ENCODE results near the gene TMEM225B.
"Not testable (repeated sequence)": the region's sequence is repeated elsewhere in the genome, so short reads cannot be mapped to it uniquely, and the experiment has no call there.

Gene TMEM225B

DNA sequence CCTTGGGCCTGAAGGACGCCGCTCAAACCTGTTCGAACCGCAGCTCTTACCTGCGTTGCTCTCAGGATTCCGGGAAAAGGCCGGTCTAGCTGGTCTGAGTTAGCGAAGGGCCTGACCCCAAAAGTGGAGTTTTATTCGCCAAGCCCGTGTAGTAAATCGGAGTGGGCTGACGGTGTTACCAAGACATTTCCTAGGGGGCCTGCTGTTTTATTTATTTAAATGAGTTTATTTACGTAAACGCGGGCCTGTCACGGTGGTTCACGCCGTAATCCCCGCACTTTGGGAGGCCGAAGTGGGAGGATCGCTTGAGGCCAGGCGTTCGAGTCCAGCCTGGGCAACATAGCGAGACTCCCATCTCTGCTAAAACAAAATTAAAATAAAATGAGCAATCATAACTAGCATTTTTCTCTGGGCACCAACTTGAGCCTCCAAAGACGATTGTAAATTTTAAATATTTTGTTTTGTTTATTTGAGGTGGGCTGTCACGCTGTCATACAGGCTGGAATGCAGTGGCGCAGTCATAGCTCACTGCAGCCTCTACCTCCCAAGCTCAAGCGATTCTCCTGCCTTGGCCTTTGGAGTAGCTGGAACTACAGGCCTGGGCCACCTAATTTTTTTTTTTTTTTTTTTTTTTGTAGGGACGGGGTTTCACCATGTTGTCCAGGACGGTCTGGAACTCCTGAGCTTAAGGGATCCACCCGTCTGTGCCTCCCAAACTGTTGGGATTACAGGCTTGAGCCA, 38.7 kb upstream of the TMEM225B start:
- WGBS, 2 experiments = 28 to 30% methylated on average over 31 of the region's 31 CpGs
- no peaks in the 10 kb centered on the region for H3K27me3 ChIP-seq (ENCODE audit: control insufficient read depth, insufficient read depth, low read length, poor library complexity, severe bottlenecking)
- peaks cover 8% of the 10 kb centered on the region for H3K4me1 ChIP-seq (ENCODE audit: control insufficient read depth, insufficient read depth, low read length)

DNA sequence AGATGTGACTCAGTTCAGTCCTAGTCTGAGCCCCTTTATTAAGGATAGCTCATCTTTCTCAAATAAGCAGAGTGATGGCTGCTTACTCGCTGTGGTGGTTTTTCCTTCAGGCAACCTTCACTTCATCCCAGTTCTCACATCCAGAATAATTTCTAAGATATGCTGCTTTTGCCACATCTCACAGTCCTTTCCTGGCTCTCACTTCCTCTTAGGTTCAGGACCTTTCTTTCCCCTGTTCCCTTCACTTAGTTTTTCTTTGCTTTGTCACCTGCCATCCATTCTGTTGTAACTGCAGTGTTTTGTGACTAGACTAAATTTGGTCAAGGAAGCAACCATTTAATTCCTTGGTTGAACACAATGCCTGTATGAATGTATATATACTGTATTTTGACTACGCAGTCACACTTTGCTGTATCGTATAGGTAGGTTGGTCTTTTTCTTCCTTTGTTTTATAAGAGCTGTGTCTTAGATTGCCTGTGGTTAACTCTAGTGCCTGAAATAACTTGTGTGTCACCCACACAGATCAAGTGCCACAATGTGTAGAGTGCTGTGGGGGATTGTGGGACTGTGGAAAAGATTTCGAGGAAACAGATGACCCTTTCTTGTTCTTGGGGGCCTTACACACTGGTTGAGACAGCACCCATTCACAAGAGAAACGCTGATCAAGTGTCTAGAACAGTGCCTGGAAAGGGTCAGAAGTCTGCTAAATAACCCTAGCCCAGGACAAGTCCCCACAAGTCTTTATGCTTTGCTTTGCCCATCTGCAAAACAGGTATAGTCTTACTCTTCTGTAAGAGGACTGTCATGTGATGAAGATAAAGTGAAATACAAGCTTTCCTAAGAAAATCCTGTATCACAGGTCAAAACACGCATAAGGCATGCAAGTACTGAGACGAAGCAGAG, 37.0 kb upstream of the TMEM225B start:
- Histone ChIP-seq H3K4me1 (ENCODE audit: control insufficient read depth, insufficient read depth, low read length) (peaks cover 8% of the 10 kb centered on the region), H3K4me3 (ENCODE audit: insufficient read depth, low read depth, low read length) (no peak overlapping the region), H3K9me3 (ENCODE audit: control insufficient read depth, low read length) (no peaks in the 10 kb centered on the region), H3K27me3 (ENCODE audit: control insufficient read depth, insufficient read depth, low read length, poor library complexity, severe bottlenecking) (no peaks in the 10 kb centered on the region), H3K36me3 (ENCODE audit: control insufficient read depth, insufficient read depth, low read length) (peaks cover 34% of the 10 kb centered on the region), H3K27ac (ENCODE audit: insufficient read depth, low read depth, low read length, poor library complexity, severe bottlenecking) (no peak overlapping the region)
- 95 to 96% methylated on average over 7 of the region's 7 CpGs for WGBS, 2 experiments

More for the DNA sequence above, 38.7 kb upstream of the TMEM225B start:
- H3K9me3 ChIP-seq (ENCODE audit: control insufficient read depth, low read length) = no peaks in the 10 kb centered on the region
- peak overlapping the region; percentile 99 for H3K4me3 ChIP-seq (ENCODE audit: insufficient read depth, low read depth, low read length)
- peaks cover 29% of the 10 kb centered on the region for H3K36me3 ChIP-seq (ENCODE audit: control insufficient read depth, insufficient read depth, low read length)
- H3K27ac ChIP-seq (ENCODE audit: insufficient read depth, low read depth, low read length, poor library complexity, severe bottlenecking) = peak overlapping the region; percentile 86

DNA sequence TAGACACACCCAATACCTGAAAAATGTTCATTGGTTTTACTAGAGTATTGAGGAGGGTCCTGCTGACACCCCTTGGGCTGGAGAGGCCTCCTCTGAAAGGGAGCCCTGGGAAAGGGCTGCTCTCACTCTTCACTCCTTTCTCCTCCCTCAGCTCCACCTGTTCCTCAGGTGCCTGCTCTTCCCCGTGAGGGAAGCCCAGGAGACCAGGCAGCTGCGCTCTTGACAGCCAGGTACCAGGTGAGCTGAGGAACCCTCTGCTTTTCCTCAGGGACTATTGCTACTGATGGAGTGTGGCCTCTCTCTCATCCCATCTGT, 36.4 kb upstream of the TMEM225B start:
- no peaks in the 10 kb centered on the region for H3K9me3 ChIP-seq (ENCODE audit: control insufficient read depth, low read length)
- WGBS, 2 experiments = 90 to 93% methylated on average over 2 of the region's 2 CpGs
- no peaks in the 10 kb centered on the region for H3K27me3 ChIP-seq (ENCODE audit: control insufficient read depth, insufficient read depth, low read length, poor library complexity, severe bottlenecking)
- H3K27ac ChIP-seq (ENCODE audit: insufficient read depth, low read depth, low read length, poor library complexity, severe bottlenecking) = no peak overlapping the region
- H3K4me1 ChIP-seq (ENCODE audit: control insufficient read depth, insufficient read depth, low read length) = peaks cover 8% of the 10 kb centered on the region
- H3K36me3 ChIP-seq (ENCODE audit: control insufficient read depth, insufficient read depth, low read length) = peaks cover 34% of the 10 kb centered on the region
- H3K4me3 ChIP-seq (ENCODE audit: insufficient read depth, low read depth, low read length) = no peak overlapping the region

GRCh38 chr7:99562114-99562784, 35.8 kb upstream of the TMEM225B start:
- H3K27ac ChIP-seq (ENCODE audit: insufficient read depth, low read depth, low read length, poor library complexity, severe bottlenecking) = no peak overlapping the region
- no peaks in the 10 kb centered on the region for H3K9me3 ChIP-seq (ENCODE audit: control insufficient read depth, low read length)
- peaks cover 34% of the 10 kb centered on the region for H3K36me3 ChIP-seq (ENCODE audit: control insufficient read depth, insufficient read depth, low read length)
- H3K4me1 ChIP-seq (ENCODE audit: control insufficient read depth, insufficient read depth, low read length) = peaks cover 3% of the 10 kb centered on the region
- no peaks in the 10 kb centered on the region for H3K27me3 ChIP-seq (ENCODE audit: control insufficient read depth, insufficient read depth, low read length, poor library complexity, severe bottlenecking)
- no peak overlapping the region for H3K4me3 ChIP-seq (ENCODE audit: insufficient read depth, low read depth, low read length)
- WGBS, 2 experiments = 95 to 99% methylated on average over 9 of the region's 9 CpGs

- 94 to 97% methylated on average over 2 of the region's 2 CpGs for whole genome bisulfite sequencing, 2 experiments
- Histone ChIP-seq H3K9me3 (ENCODE audit: control insufficient read depth, low read length) (no peaks in the 10 kb centered on the region), H3K36me3 (ENCODE audit: control insufficient read depth, insufficient read depth, low read length) (peaks cover 34% of the 10 kb centered on the region), H3K4me3 (ENCODE audit: insufficient read depth, low read depth, low read length) (no peak overlapping the region), H3K27ac (ENCODE audit: insufficient read depth, low read depth, low read length, poor library complexity, severe bottlenecking) (no peak overlapping the region), H3K4me1 (ENCODE audit: control insufficient read depth, insufficient read depth, low read length) (no peaks in the 10 kb centered on the region), H3K27me3 (ENCODE audit: control insufficient read depth, insufficient read depth, low read length, poor library complexity, severe bottlenecking) (no peaks in the 10 kb centered on the region)
Measured at GRCh38 chr7:99562832-99563231, 35.2 kb upstream of the TMEM225B start.

- no peaks in the 10 kb centered on the region for H3K4me1 ChIP-seq (ENCODE audit: control insufficient read depth, insufficient read depth, low read length)
- no peak overlapping the region for H3K4me3 ChIP-seq (ENCODE audit: insufficient read depth, low read depth, low read length)
- WGBS, 2 experiments = 89 to 95% methylated on average over 9 to 10 of the region's 10 CpGs
- H3K27ac ChIP-seq (ENCODE audit: insufficient read depth, low read depth, low read length, poor library complexity, severe bottlenecking) = no peak overlapping the region
- peaks cover 37% of the 10 kb centered on the region for H3K36me3 ChIP-seq (ENCODE audit: control insufficient read depth, insufficient read depth, low read length)
- H3K9me3 ChIP-seq (ENCODE audit: control insufficient read depth, low read length) = no peaks in the 10 kb centered on the region
- no peaks in the 10 kb centered on the region for H3K27me3 ChIP-seq (ENCODE audit: control insufficient read depth, insufficient read depth, low read length, poor library complexity, severe bottlenecking)
Measured at GRCh38 chr7:99563650-99564049, 34.4 kb upstream of the TMEM225B start.

- not testable (repeated sequence) for H3K4me1 ChIP-seq (ENCODE audit: control insufficient read depth, insufficient read depth, low read length); H3K9me3 ChIP-seq (ENCODE audit: control insufficient read depth, low read length); H3K27ac ChIP-seq (ENCODE audit: insufficient read depth, low read depth, low read length, poor library complexity, severe bottlenecking); H3K4me3 ChIP-seq (ENCODE audit: insufficient read depth, low read depth, low read length); H3K27me3 ChIP-seq (ENCODE audit: control insufficient read depth, insufficient read depth, low read length, poor library complexity, severe bottlenecking)
- H3K36me3 ChIP-seq (ENCODE audit: control insufficient read depth, insufficient read depth, low read length) = peaks cover 29% of the 10 kb centered on the region
- WGBS, 2 experiments = 88 to 94% methylated on average over 6 to 7 of the region's 7 CpGs
Measured at GRCh38 chr7:99568770-99569169, 29.3 kb upstream of the TMEM225B start.

GRCh38 chr7:99571768-99572167, 26.3 kb upstream of the TMEM225B start:
- 95 to 99% methylated on average over 3 of the region's 3 CpGs for WGBS, 2 experiments
- H3K4me3 ChIP-seq (ENCODE audit: insufficient read depth, low read depth, low read length) = no peak overlapping the region
- peaks cover 20% of the 10 kb centered on the region for H3K36me3 ChIP-seq (ENCODE audit: control insufficient read depth, insufficient read depth, low read length)
- H3K27ac ChIP-seq (ENCODE audit: insufficient read depth, low read depth, low read length, poor library complexity, severe bottlenecking) = no peak overlapping the region
- no peaks in the 10 kb centered on the region for H3K9me3 ChIP-seq (ENCODE audit: control insufficient read depth, low read length)
- no peaks in the 10 kb centered on the region for H3K27me3 ChIP-seq (ENCODE audit: control insufficient read depth, insufficient read depth, low read length, poor library complexity, severe bottlenecking)
- H3K4me1 ChIP-seq (ENCODE audit: control insufficient read depth, insufficient read depth, low read length) = no peaks in the 10 kb centered on the region

- Histone ChIP-seq H3K27me3 (ENCODE audit: control insufficient read depth, insufficient read depth, low read length, poor library complexity, severe bottlenecking) (no peaks in the 10 kb centered on the region), H3K36me3 (ENCODE audit: control insufficient read depth, insufficient read depth, low read length) (peaks cover 20% of the 10 kb centered on the region), H3K27ac (ENCODE audit: insufficient read depth, low read depth, low read length, poor library complexity, severe bottlenecking) (no peak overlapping the region), H3K4me3 (ENCODE audit: insufficient read depth, low read depth, low read length) (no peak overlapping the region), H3K9me3 (ENCODE audit: control insufficient read depth, low read length) (no peaks in the 10 kb centered on the region), H3K4me1 (ENCODE audit: control insufficient read depth, insufficient read depth, low read length) (no peaks in the 10 kb centered on the region)
- 83% methylated on average over 1 of the region's 1 CpG; no CpG with 5 or more reads in 1 of the 2 experiments for WGBS, 2 experiments
Measured at GRCh38 chr7:99573257-99573656, 24.8 kb upstream of the TMEM225B start.

DNA sequence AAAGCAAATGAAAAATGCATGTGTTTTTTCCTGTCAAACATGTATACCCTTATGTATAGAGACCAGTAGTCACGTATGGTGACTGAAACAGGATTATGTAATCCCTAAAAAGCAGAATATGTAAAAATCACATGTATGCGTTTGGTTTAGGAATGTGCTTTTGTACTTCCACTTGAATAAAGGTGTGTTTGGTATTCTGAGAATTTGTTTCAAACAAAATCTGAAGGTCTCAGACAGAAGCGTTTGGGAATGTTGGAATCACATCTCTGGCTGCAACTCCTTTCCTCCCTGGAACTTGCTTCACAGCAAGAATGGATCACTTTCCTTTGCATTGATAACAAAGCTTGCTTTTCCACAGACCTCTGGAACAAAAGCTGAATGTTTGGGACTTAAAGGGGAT, 21.8 kb upstream of the TMEM225B start:
- no peak overlapping the region for H3K27ac ChIP-seq (ENCODE audit: insufficient read depth, low read depth, low read length, poor library complexity, severe bottlenecking)
- H3K4me3 ChIP-seq (ENCODE audit: insufficient read depth, low read depth, low read length) = no peak overlapping the region
- H3K36me3 ChIP-seq (ENCODE audit: control insufficient read depth, insufficient read depth, low read length) = peaks cover 13% of the 10 kb centered on the region
- no peaks in the 10 kb centered on the region for H3K27me3 ChIP-seq (ENCODE audit: control insufficient read depth, insufficient read depth, low read length, poor library complexity, severe bottlenecking)
- 77 to 84% methylated on average over 3 of the region's 3 CpGs for WGBS, 2 experiments
- H3K4me1 ChIP-seq (ENCODE audit: control insufficient read depth, insufficient read depth, low read length) = no peaks in the 10 kb centered on the region
- no peaks in the 10 kb centered on the region for H3K9me3 ChIP-seq (ENCODE audit: control insufficient read depth, low read length)
